Measurements from ENCODE around the gene HPGD.

DNA sequence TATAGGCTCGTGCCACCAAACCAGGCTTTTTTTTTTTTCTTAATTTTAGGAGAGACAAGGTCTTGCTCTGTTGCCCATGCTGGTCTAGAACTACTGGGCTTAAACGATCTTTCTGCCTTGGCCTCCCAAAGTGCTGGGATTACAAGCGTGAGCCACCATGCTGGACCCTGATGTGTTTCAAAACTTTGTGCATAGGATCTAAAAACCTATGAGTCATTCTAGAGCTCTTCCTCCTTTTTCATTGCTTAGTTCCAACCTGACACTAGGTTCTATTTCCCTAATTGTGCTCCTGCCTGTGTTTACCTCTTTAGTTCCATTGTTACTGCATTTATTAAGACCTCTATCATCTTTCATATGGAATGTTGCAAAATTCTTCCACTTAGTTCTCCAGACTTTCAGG, 57.3 kb downstream of the HPGD start:
- TF ChIP-seq, protein P1, sequence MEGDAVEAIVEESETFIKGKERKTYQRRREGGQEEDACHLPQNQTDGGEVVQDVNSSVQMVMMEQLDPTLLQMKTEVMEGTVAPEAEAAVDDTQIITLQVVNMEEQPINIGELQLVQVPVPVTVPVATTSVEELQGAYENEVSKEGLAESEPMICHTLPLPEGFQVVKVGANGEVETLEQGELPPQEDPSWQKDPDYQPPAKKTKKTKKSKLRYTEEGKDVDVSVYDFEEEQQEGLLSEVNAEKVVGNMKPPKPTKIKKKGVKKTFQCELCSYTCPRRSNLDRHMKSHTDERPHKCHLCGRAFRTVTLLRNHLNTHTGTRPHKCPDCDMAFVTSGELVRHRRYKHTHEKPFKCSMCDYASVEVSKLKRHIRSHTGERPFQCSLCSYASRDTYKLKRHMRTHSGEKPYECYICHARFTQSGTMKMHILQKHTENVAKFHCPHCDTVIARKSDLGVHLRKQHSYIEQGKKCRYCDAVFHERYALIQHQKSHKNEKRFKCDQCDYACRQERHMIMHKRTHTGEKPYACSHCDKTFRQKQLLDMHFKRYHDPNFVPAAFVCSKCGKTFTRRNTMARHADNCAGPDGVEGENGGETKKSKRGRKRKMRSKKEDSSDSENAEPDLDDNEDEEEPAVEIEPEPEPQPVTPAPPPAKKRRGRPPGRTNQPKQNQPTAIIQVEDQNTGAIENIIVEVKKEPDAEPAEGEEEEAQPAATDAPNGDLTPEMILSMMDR (IDR thresholded peaks at IDR 0.05), result no peak
- TF ChIP-seq POLR2A (IDR thresholded peaks at IDR 0.05), result no peak
